HG02973 (cell line): ENCODE results near the gene PLEKHJ1.

Source experiments
- ATAC-seq: cut with Tn5 transposase; IDR thresholded peaks from one replicate; pipeline ENCODE4 v1.9.1; 2021; ENCODE audit warnings: moderate library complexity; ENCODE audit not compliant: unreplicated experiment

The PLEKHJ1 gene

GRCh38 chr19:2224754-2225349 lies 11.3 kb downstream of the PLEKHJ1 start:
- no peak for ATAC-seq

GRCh38 chr19:2223959-2224358 lies 12.2 kb downstream of the PLEKHJ1 start:
- no peak for ATAC-seq

DNA sequence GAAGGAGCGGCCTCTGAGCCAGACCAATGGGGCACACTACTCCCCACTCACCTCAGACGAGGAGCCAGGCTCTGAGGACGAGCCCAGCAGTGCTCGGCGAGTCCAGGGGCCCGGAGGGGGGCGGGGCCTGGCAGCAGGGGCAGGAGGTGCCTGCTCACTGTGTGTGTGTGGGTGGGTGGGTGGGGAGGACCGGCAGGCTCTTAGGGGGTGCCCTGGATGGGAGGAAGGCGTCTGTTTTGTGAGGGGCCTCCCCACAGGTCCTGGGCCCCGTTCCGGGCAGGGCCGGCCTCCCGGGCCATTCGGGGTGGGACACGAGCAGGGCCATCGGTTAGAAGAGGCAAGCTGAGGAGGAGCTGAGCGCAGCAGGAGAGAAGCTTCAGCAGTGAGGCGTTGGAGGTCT lies 12.7 kb downstream of the PLEKHJ1 start:
- ATAC-seq: no peak

GRCh38 chr19:2221918-2222317 lies 14.2 kb downstream of the PLEKHJ1 start:
- ATAC-seq: no peak

GRCh38 chr19:2221250-2221831 lies 14.8 kb downstream of the PLEKHJ1 start:
- no peak for ATAC-seq

- no peak for ATAC-seq
Observed at GRCh38 chr19:2219726-2220125, 16.4 kb downstream of the PLEKHJ1 start.

- no peak for ATAC-seq
Observed at GRCh38 chr19:2217591-2217990, 18.5 kb downstream of the PLEKHJ1 start.

GRCh38 chr19:2216361-2217225 lies 19.5 kb downstream of the PLEKHJ1 start:
- ATAC-seq: no peak

- no peak for ATAC-seq
Observed at GRCh38 chr19:2215281-2215751, 20.8 kb downstream of the PLEKHJ1 start.

DNA sequence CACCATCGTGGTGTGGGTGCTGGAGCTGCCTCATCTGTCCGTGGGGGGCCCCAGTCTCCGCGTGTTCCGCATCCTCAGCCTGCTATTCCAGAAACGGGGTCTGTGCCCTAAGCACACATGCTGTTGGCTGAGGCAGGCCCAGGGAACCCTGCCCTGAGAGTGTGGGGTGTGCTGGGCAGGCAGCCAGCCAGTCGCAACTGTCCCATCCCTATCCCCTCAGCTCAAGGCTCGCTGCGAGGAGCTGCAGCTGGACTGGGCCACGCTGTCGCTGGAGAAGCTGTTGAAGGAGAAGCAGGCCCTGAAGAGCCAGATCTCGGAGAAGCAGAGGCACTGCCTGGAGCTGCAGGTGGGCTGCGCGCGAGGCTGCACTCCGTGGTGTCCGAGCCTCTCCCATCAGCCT lies 21.9 kb downstream of the PLEKHJ1 start:
- ATAC-seq: no peak

DNA sequence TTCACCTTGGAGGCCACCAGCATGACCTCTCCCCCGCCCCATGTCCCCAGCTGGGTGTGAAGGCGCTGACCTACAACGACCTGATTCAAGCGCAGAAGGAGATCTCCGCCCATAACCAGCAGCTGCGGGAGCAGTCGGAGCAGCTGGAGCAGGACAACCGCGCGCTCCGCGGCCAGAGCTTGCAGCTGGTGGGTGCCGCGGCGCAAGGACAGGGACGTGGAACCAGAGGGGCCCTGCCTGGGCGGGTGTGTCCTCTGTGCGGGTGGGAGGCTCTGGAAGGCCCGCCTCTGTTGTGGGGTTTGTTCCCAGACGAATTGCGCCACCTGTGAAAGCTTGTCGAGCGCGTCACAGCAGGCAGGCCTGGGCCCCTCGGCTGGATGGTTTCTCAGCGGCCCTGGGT lies 22.3 kb downstream of the PLEKHJ1 start:
- ATAC-seq: no peak

DNA sequence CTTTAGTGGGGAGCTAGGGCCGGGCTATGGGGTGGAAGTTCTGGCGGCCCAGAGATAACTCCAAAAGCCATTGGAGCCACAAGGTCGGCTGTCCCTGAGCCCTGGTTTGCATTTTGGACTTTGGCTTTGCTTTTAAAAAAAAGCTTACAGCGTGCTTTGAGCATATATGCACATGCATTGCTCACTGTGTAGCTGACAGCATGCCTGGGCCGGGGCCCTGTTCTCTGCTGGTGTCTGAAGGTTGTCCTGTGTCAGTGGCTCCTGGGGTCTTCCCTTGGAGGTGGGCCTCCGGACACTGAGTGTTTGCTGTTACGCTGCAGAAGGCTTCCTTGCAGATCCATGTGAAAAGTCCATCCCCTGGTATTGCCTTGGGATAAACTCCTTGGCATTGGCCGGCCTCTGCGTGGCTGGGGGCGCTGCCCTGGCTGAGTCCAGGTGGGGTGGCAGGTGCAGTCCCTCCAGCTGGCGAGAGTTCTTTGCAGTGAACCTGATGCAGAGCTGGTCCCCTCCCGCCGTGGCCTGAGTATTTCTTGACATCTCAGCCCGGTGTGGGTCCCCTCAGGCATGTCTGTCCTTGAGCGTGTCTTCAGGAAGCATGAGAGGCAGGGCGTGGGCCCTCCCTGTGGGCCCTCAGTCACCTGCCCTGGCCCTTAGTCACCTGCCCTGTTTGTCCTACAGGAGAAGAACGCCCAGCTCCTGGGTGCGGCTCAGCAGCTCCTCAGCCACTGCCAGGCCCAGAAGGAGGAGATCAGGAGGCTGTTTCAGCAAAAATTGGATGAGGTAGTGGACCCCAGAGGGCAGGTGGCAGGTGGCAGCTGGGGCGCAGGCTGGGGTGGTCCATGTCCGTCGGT lies 23.0 kb downstream of the PLEKHJ1 start:
- no peak for ATAC-seq

- no peak for ATAC-seq
Observed at GRCh38 chr19:2210987-2211740, 25.0 kb downstream of the PLEKHJ1 start.

GRCh38 chr19:2210206-2210605 lies 25.9 kb downstream of the PLEKHJ1 start:
- ATAC-seq: no peak

GRCh38 chr19:2209408-2209807 lies 26.7 kb downstream of the PLEKHJ1 start:
- ATAC-seq: no peak

GRCh38 chr19:2208975-2209374 lies 27.2 kb downstream of the PLEKHJ1 start:
- no peak for ATAC-seq

- ATAC-seq: no peak
Observed at GRCh38 chr19:2207991-2208860, 27.9 kb downstream of the PLEKHJ1 start.

DNA sequence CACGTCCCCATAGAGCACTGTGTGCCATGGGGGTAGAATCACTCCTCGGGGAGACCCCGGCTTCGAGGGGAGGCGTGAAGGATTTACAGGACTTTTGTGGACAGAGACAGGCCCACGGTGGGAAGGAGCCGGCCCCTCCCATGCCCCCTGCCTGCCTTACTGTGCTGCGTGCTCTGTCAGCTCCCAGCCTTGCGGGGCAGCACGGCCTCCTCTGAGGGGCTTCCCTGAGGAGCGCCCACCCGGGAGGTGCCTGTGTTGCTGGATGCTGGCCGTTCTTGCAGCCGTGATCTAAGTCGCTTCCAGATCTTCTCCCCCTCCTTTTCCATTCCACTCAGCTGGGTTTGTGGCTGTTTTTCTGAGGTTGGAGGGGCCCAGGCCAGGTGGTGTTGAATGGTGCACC lies 29.1 kb downstream of the PLEKHJ1 start:
- no peak for ATAC-seq

- ATAC-seq: no peak
Observed at GRCh38 chr19:2202366-2202765, 33.8 kb downstream of the PLEKHJ1 start.
